H9 (cell line): ENCODE results near the gene ROBO1. TPM values are rescaled to one million over a fixed set of nuclear protein-coding genes. Genes with fewer than 3 reads are reported as not detected.

Experiments
- DNase-seq: peaks from one replicate; pipeline ENCODE4 v3.0.0-alpha.2; 2017
- H2AFZ ChIP-seq: one replicate; pipeline ENCODE4 v1.6.1; 2013; ENCODE audit warnings: mild to moderate bottlenecking, low read length, control low read depth, moderate library complexity
- H2AK5ac ChIP-seq: 2 replicates; pipeline ENCODE4 v1.6.1; 2013; ENCODE audit warnings: low read length, control low read depth, mixed read lengths; ENCODE audit not compliant: insufficient read length
- H2BK120ac ChIP-seq: one replicate; pipeline ENCODE4 v1.6.1; 2013; ENCODE audit warnings: low read depth, mild to moderate bottlenecking, low read length, control low read depth, inconsistent platforms; ENCODE audit not compliant: poor library complexity, severe bottlenecking
- H2BK12ac ChIP-seq: 2 replicates; pipeline ENCODE4 v1.6.1; 2013; ENCODE audit warnings: low read length, control low read depth, mixed read lengths, low read depth; ENCODE audit not compliant: insufficient read length
- H2BK15ac ChIP-seq: 2 replicates; pipeline ENCODE4 v1.6.1; 2013; ENCODE audit warnings: low read depth, low read length, control low read depth
- H2BK20ac ChIP-seq: one replicate; pipeline ENCODE4 v1.6.1; 2013; ENCODE audit warnings: low read depth, mild to moderate bottlenecking, low read length, control low read depth, inconsistent platforms; ENCODE audit not compliant: poor library complexity, severe bottlenecking
- H2BK5ac ChIP-seq: 2 replicates; pipeline ENCODE4 v1.6.1; 2013; ENCODE audit warnings: low read length, control low read depth, mixed read lengths; ENCODE audit not compliant: insufficient read length
- H3K14ac ChIP-seq: 2 replicates; pipeline ENCODE4 v1.6.1; 2013; ENCODE audit warnings: low read length, control low read depth; ENCODE audit not compliant: insufficient read depth
- H3K18ac ChIP-seq: 2 replicates; pipeline ENCODE4 v1.6.1; 2013; ENCODE audit warnings: low read depth, mild to moderate bottlenecking, mixed read lengths, low read length, control low read depth; ENCODE audit not compliant: insufficient read length
- H3K23ac ChIP-seq: 2 replicates; pipeline ENCODE4 v1.6.1; 2013; ENCODE audit warnings: low read length, control low read depth, mixed read lengths, low read depth; ENCODE audit not compliant: insufficient read length
- H3K23me2 ChIP-seq: 2 replicates; pipeline ENCODE4 v1.6.1; 2013; ENCODE audit warnings: low read depth, mild to moderate bottlenecking, mixed read lengths, low read length, control low read depth; ENCODE audit not compliant: insufficient read length, poor library complexity, severe bottlenecking
- H3K27ac ChIP-seq: 2 replicates; pipeline ENCODE4 v1.5.1; 2013; ENCODE audit warnings: low read length, control low read depth, mixed read lengths, low read depth; ENCODE audit not compliant: insufficient read length
- H3K27me3 ChIP-seq: 2 replicates; pipeline ENCODE4 v1.6.1; 2013; ENCODE audit warnings: low read length, control low read depth, inconsistent platforms; ENCODE audit not compliant: insufficient read depth
- H3K4ac ChIP-seq: 2 replicates; pipeline ENCODE4 v1.6.1; 2013; ENCODE audit warnings: low read depth, mild to moderate bottlenecking, control low read depth, inconsistent platforms, low read length, moderate library complexity
- H3K4me1 ChIP-seq: 2 replicates; pipeline ENCODE4 v1.6.1; 2013; ENCODE audit warnings: low read length, control low read depth, inconsistent platforms; ENCODE audit not compliant: insufficient read depth
- H3K4me2 ChIP-seq: 2 replicates; pipeline ENCODE4 v1.6.1; 2013; ENCODE audit warnings: low read length, control low read depth, mixed read lengths; ENCODE audit not compliant: insufficient read length, insufficient read depth
- H3K56ac ChIP-seq: 2 replicates; pipeline ENCODE4 v1.6.1; 2013; ENCODE audit warnings: low read depth, mild to moderate bottlenecking, mixed read lengths, low read length, control low read depth; ENCODE audit not compliant: insufficient read length
- H3K79me1 ChIP-seq: 2 replicates; pipeline ENCODE4 v1.6.1; 2013; ENCODE audit warnings: low read depth, mild to moderate bottlenecking, moderate library complexity, low read length, control low read depth, inconsistent platforms; ENCODE audit not compliant: insufficient read depth, poor library complexity, severe bottlenecking
- H3K79me2 ChIP-seq: 2 replicates; pipeline ENCODE4 v1.6.1; 2013; ENCODE audit warnings: low read length, control low read depth, inconsistent platforms; ENCODE audit not compliant: insufficient read depth
- H3K9ac ChIP-seq: 2 replicates; pipeline ENCODE4 v1.6.1; 2013; ENCODE audit warnings: low read length, control low read depth, mixed read lengths; ENCODE audit not compliant: insufficient read length; ENCODE audit errors: extremely low read depth
- H3K9me3 ChIP-seq: one replicate; pipeline ENCODE4 v1.6.1; 2013; ENCODE audit warnings: low read depth, low read length, inconsistent platforms; ENCODE audit not compliant: control insufficient read depth
- H3T11ph ChIP-seq: one replicate; pipeline ENCODE4 v1.6.1; 2013; ENCODE audit warnings: mild to moderate bottlenecking, low read length, control low read depth, inconsistent platforms
- H4K20me1 ChIP-seq: one replicate; pipeline ENCODE4 v1.6.1; 2013; ENCODE audit not compliant: control insufficient read depth, insufficient read length, insufficient read depth
- H4K5ac ChIP-seq: 2 replicates; pipeline ENCODE4 v1.6.1; 2013; ENCODE audit warnings: low read depth, mild to moderate bottlenecking, mixed read lengths, low read length, control low read depth; ENCODE audit not compliant: insufficient read length
- H4K8ac ChIP-seq: replicated peaks from 2 replicates; pipeline ENCODE4 v1.6.1; 2013; ENCODE audit warnings: low read length, control low read depth, mixed read lengths, low read depth; ENCODE audit not compliant: insufficient read length
- H4K91ac ChIP-seq: 2 replicates; pipeline ENCODE4 v1.6.1; 2013; ENCODE audit warnings: low read depth, mild to moderate bottlenecking, moderate library complexity, mixed read lengths, low read length, control low read depth; ENCODE audit not compliant: insufficient read length
- H3K27ac Mint-ChIP-seq, 3 experiments: 2 replicates in 2 of 3; 3 replicates in 1 of 3; pipeline ENCODE4 v1.8.0; 2020 to 2021; ENCODE audit warnings: mixed read lengths in 3 of 3, mild to moderate bottlenecking in 1 of 3, moderate library complexity in 1 of 3
- H3K27me3 Mint-ChIP-seq: 2 replicates; pipeline ENCODE4 v1.8.0; 2021; ENCODE audit warnings: low read depth, mild to moderate bottlenecking, moderate library complexity, mixed read lengths
- H3K36me3 Mint-ChIP-seq, 3 experiments: 2 replicates in 2 of 3; 3 replicates in 1 of 3; pipeline ENCODE4 v1.8.0; 2020 to 2021; ENCODE audit warnings: low read depth in 3 of 3, mixed read lengths in 3 of 3; ENCODE audit not compliant: insufficient read depth in 1 of 3
- H3K4me1 Mint-ChIP-seq, 2 experiments: 2 replicates each; pipeline ENCODE4 v1.8.0; 2020; ENCODE audit warnings: mixed read lengths in 2 of 2
- H3K4me3 Mint-ChIP-seq, 2 experiments: 2 replicates in 1 of 2; 3 replicates in 1 of 2; pipeline ENCODE4 v1.8.0; 2020 to 2021; ENCODE audit warnings: mild to moderate bottlenecking in 2 of 2, mixed read lengths in 2 of 2, moderate library complexity in 1 of 2
- H3K9me3 Mint-ChIP-seq, 2 experiments: 2 replicates in 1 of 2; 3 replicates in 1 of 2; pipeline ENCODE4 v1.8.0; 2020; ENCODE audit warnings: mild to moderate bottlenecking in 2 of 2, mixed read lengths in 2 of 2, moderate library complexity in 1 of 2
- CTCF ChIP-seq: fragments of 200-600 bp; sonication (generic); conservative IDR thresholded peaks from 3 replicates; pipeline ENCODE4 v1.8.0; 2021; ENCODE audit warnings: antibody characterized with exemption, mild to moderate bottlenecking
- WGBS: extraction: QIAGEN DNeasy Blood & Tissue Kit; methylation state at CpG from one replicate; pipeline ENCODE4 v1.1.7; 2013; ENCODE audit warnings: missing lambda C conversion rate, low lambda C conversion rate, mixed read lengths; ENCODE audit not compliant: insufficient read length; ENCODE audit errors: extremely low coverage; 5-methylcytosine and 5-hydroxymethylcytosine counted together
- total RNA-seq: library from RNA; stranded (reverse); gene quantifications from 2 replicates; pipeline ENCODE4 v1.2.1, GENCODE V29; 2021

ROBO1 gene
- total RNA-seq, 1 experiment from 2014 or later = 62.7 TPM

GRCh38 chr3:78660957-78661356, 1106.8 kb downstream of the ROBO1 start:
- Histone ChIP-seq H3K14ac (no peak overlapping the region), H3K4me2 (no peak overlapping the region), H4K8ac (no peak overlapping the region), H3K4ac (no peak overlapping the region), H2AFZ (no peak overlapping the region), H3K23me2 (no peaks in the 10 kb centered on the region), H3K9me3 (no peaks in the 10 kb centered on the region), H4K20me1 (no peaks in the 10 kb centered on the region), H2BK15ac (no peak overlapping the region), H4K91ac (no peak overlapping the region), H3K56ac (no peak overlapping the region), H3T11ph (no peak overlapping the region), H2AK5ac (no peak overlapping the region), H3K79me2 (no peaks in the 10 kb centered on the region), H2BK20ac (no peak overlapping the region), H3K4me1 (no peaks in the 10 kb centered on the region), H2BK5ac (no peak overlapping the region), H3K27ac (no peak overlapping the region), H2BK120ac (no peak overlapping the region), H4K5ac (no peak overlapping the region), H2BK12ac (no peak overlapping the region), H3K27me3 (no peaks in the 10 kb centered on the region), H3K18ac (no peak overlapping the region), H3K9ac (no peak overlapping the region), H3K79me1 (no peaks in the 10 kb centered on the region), H3K23ac (no peak overlapping the region)
- Mint-ChIP-seq H3K4me1 (peaks cover 1 to 2% of the 10 kb centered on the region in 2 experiments; a peak in 3 of 4 replicates), H3K27me3 (no peaks in the 10 kb centered on the region), H3K4me3 (no peak overlapping the region), H3K36me3 (peaks cover 8 to 14% (median 13%) of the 10 kb centered on the region in 3 experiments; a peak in 6 of 7 replicates), H3K27ac (no peak overlapping the region), H3K9me3 (no peaks in the 10 kb centered on the region)
- no peak for TF ChIP-seq CTCF
- DNase-seq = no peak
- WGBS = no CpG with 5 or more reads among the region's 6 CpGs
